Sigmoid colon (tissue), 7 donors: Measurements from ENCODE around the gene VWA3B. TPM values are rescaled to one million over a fixed set of nuclear protein-coding genes. Genes with fewer than 3 reads are reported as not detected.

Experiments used
- DNase-seq: peaks from one replicate; pipeline ENCODE4 v3.0.0-alpha.2; 2019
- H3K27ac ChIP-seq, 4 donors: fragments of 200-600 bp; sonication (generic); one replicate each; pipeline ENCODE4 v1.5.1; 2016 to 2019; ENCODE audit warnings: mild to moderate bottlenecking in 1 of 4
- H3K27me3 ChIP-seq, 3 donors: fragments of 200-600 bp; sonication (generic); one replicate each; pipeline ENCODE4 v1.5.1; 2019; ENCODE audit warnings: mild to moderate bottlenecking in 1 of 3
- H3K36me3 ChIP-seq, 4 donors: fragments of 200-600 bp; sonication (generic); one replicate each; pipeline ENCODE4 v1.5.1; 2016 to 2019
- H3K4me1 ChIP-seq, 4 donors: fragments of 200-600 bp; sonication (generic); one replicate each; pipeline ENCODE4 v1.5.1; 2017 to 2019
- H3K4me3 ChIP-seq, 4 donors: fragments of 200-600 bp; sonication (generic); one replicate each; pipeline ENCODE4 v1.5.1; 2017 to 2019; ENCODE audit warnings: mild to moderate bottlenecking in 2 of 4, moderate library complexity in 1 of 4
- H3K9me3 ChIP-seq, 4 donors: fragments of 200-600 bp in 3 of 4; sonication (generic) in 3 of 4; one replicate each; pipeline versions ENCODE4 v1.5.1 to v1.6.1; 2013 to 2019
- CTCF ChIP-seq, 4 experiments: fragments of 450-650 bp in 3 of 4; fragments of 200-600 bp in 1 of 4; IDR thresholded peaks; one replicate each; pipeline ENCODE4 v1.5.1; 2016 to 2019; ENCODE audit warnings: antibody characterized with exemption in 4 of 4, mild to moderate bottlenecking in 3 of 4, moderate library complexity in 2 of 4
- EP300 ChIP-seq, 4 donors: sonication (generic); formaldehyde crosslinking; IDR thresholded peaks; one replicate each; pipeline ENCODE4 v1.6.1; 2017; ENCODE audit warnings: antibody characterized with exemption in 4 of 4
- POLR2A ChIP-seq, 2 donors: fragments of 450-650 bp; IDR thresholded peaks; one replicate each; pipeline ENCODE4 v1.6.1; 2016; ENCODE audit warnings: antibody characterized with exemption in 2 of 2, mild to moderate bottlenecking in 2 of 2, moderate library complexity in 2 of 2
- POLR2AphosphoS5 ChIP-seq, 4 donors: sonication (generic); formaldehyde crosslinking; IDR thresholded peaks; one replicate each; pipeline ENCODE4 v1.6.1; 2017; ENCODE audit warnings: antibody characterized with exemption in 4 of 4
- WGBS, 2 donors: extraction: QIAGEN DNeasy Blood & Tissue Kit; methylation state at CpG; one replicate each; pipeline ENCODE4 v1.1.7; 2013; 5-methylcytosine and 5-hydroxymethylcytosine counted together
- intact Hi-C: fragments of 100-400 bp; cut with DNase I; formaldehyde crosslinking; loops from one replicate; pipeline ENCODE4 v1.15.1; 2023
- polyA plus RNA-seq, 3 donors: library from polyadenylated mRNA; stranded (reverse); fragments of 200-250 nt; gene quantifications; one replicate each; pipeline ENCODE4 v1.2.3, GENCODE V29; 2013
- total RNA-seq, 4 donors: library from RNA; depleted of rRNA; stranded (reverse); fragments of >200 nt; gene quantifications; one replicate each; pipeline ENCODE4 v1.1.0, GENCODE V29; 2016
- donor health status: healthy with polysubstance abuse.
- donor health status: Bipolar disorder and iron deficiency.
- donor health status: healthy.

VWA3B gene
- total and polyA plus RNA-seq, 7 donors, result 0.55 to 1.4 (median 1.2) TPM; not detected in 3

GRCh38 chr2:98327776-98328175, 240.8 kb downstream of the VWA3B start:
- H3K27me3 ChIP-seq, result no peaks in the 10 kb centered on the region
- H3K36me3 ChIP-seq, result no peaks in the 10 kb centered on the region
- 98% methylated on average over 4 of the region's 4 CpGs for WGBS, 2 donors
- H3K27ac ChIP-seq, result no peak overlapping the region
- no peak overlapping the region for H3K4me3 ChIP-seq
- H3K9me3 ChIP-seq, result peaks cover 0 to 6% (median 0%) of the 10 kb centered on the region in 4 donors
- H3K4me1 ChIP-seq, result no peaks in the 10 kb centered on the region
- intact Hi-C loops, result no loop called here
- no peak for TF ChIP-seq POLR2A (IDR thresholded peaks at IDR 0.05)
- TF ChIP-seq POLR2AphosphoS5 (IDR thresholded peaks at IDR 0.05), result no peak
- TF ChIP-seq EP300 (IDR thresholded peaks at IDR 0.05), result no peak
- TF ChIP-seq CTCF (IDR thresholded peaks at IDR 0.05), result no peak
- no peak for DNase-seq

- no peaks in the 10 kb centered on the region for H3K36me3 ChIP-seq
- no peak overlapping the region for H3K27ac ChIP-seq
- WGBS, 2 donors, result 88 to 92% methylated on average over 4 of the region's 4 CpGs
- no peaks in the 10 kb centered on the region for H3K27me3 ChIP-seq
- peaks cover 0 to 12% (median 10%) of the 10 kb centered on the region in 4 donors for H3K4me1 ChIP-seq
- no peak for DNase-seq
- intact Hi-C loops, result no loop called here
- H3K4me3 ChIP-seq, result no peak overlapping the region
- TF ChIP-seq POLR2AphosphoS5 (IDR thresholded peaks at IDR 0.05) (no peak), CTCF (IDR thresholded peaks at IDR 0.05) (no peak), POLR2A (IDR thresholded peaks at IDR 0.05) (no peak), EP300 (IDR thresholded peaks at IDR 0.05) (no peak)
- peaks cover 0 to 2% (median 0%) of the 10 kb centered on the region in 4 donors for H3K9me3 ChIP-seq
These were observed 242.6 kb downstream of the VWA3B start for GRCh38 chr2:98329549-98329948.

- Histone ChIP-seq H3K36me3 (no peaks in the 10 kb centered on the region), H3K4me1 (peaks cover 0 to 17% (median 13%) of the 10 kb centered on the region in 4 donors), H3K27me3 (no peaks in the 10 kb centered on the region), H3K4me3 (no peak overlapping the region), H3K27ac (no peak overlapping the region), H3K9me3 (peaks cover 0 to 2% (median 0%) of the 10 kb centered on the region in 4 donors)
- 88 to 90% methylated on average over 5 of the region's 5 CpGs for WGBS, 2 donors
- DNase-seq, result no peak
- intact Hi-C loops, result no loop called here
- TF ChIP-seq EP300 (IDR thresholded peaks at IDR 0.05), result no peak
- TF ChIP-seq CTCF (IDR thresholded peaks at IDR 0.05), result no peak
These were observed 246.0 kb downstream of the VWA3B start for GRCh38 chr2:98332989-98333388.

- intact Hi-C loops, result no loop called here
- peak overlapping the region in 1 of 4 donors; percentile 49 for H3K27ac ChIP-seq
- no peaks in the 10 kb centered on the region for H3K36me3 ChIP-seq
- H3K9me3 ChIP-seq, result no peaks in the 10 kb centered on the region
- DNase-seq, result no peak
- H3K4me1 ChIP-seq, result peaks cover 0 to 17% (median 13%) of the 10 kb centered on the region in 4 donors
- no peak for TF ChIP-seq EP300 (IDR thresholded peaks at IDR 0.05)
- TF ChIP-seq POLR2A (IDR thresholded peaks at IDR 0.05), result no peak
- TF ChIP-seq CTCF (IDR thresholded peaks at IDR 0.05), result no peak
- no peak for TF ChIP-seq POLR2AphosphoS5 (IDR thresholded peaks at IDR 0.05)
- WGBS, 2 donors, result 79 to 92% methylated on average over 2 of the region's 2 CpGs
- no peak overlapping the region for H3K4me3 ChIP-seq
- H3K27me3 ChIP-seq, result no peaks in the 10 kb centered on the region
These were observed 247.0 kb downstream of the VWA3B start for GRCh38 chr2:98333922-98334321.

GRCh38 chr2:98334439-98335078, 247.6 kb downstream of the VWA3B start:
- no peaks in the 10 kb centered on the region for H3K9me3 ChIP-seq
- TF ChIP-seq POLR2AphosphoS5 (IDR thresholded peaks at IDR 0.05), result peak in 3 of 4 donors; percentile 49 to 66 (median 55)
- no peak for TF ChIP-seq POLR2A (IDR thresholded peaks at IDR 0.05)
- H3K27ac ChIP-seq, result peak overlapping the region in 1 of 4 donors; percentile 49
- intact Hi-C loops, result no loop called here
- peaks cover 0 to 17% (median 13%) of the 10 kb centered on the region in 4 donors for H3K4me1 ChIP-seq
- H3K27me3 ChIP-seq, result no peaks in the 10 kb centered on the region
- DNase-seq, result no peak
- H3K4me3 ChIP-seq, result no peak overlapping the region
- H3K36me3 ChIP-seq, result no peaks in the 10 kb centered on the region
- 42 to 61% methylated on average over 4 of the region's 4 CpGs for WGBS, 2 donors
